ENCODE results near the gene CSTA.

Gene CSTA, protein sequence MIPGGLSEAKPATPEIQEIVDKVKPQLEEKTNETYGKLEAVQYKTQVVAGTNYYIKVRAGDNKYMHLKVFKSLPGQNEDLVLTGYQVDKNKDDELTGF

GRCh38 chr3:122324871-122325323 is at the start of gene CSTA:
Gene CSTA, plus strand, starts transcription at chr3:122325248. Its CDS starts 45 bp downstream, at chr3:122325293.
- no peaks in the 10 kb centered on the region for H3K27me3 Mint-ChIP-seq (ENCODE audit: low read depth)
- peaks cover 11% of the 10 kb centered on the region for H3K9me3 Mint-ChIP-seq
- no peak within 1 kb of the TSS for H3K4me3 Mint-ChIP-seq
- H3K27ac Mint-ChIP-seq, result no peak within 1 kb of the TSS
- H3K4me1 Mint-ChIP-seq, result no peaks in the 10 kb centered on the region
- H3K36me3 Mint-ChIP-seq (ENCODE audit: low read depth), result no peaks in the 10 kb centered on the region
- TF ChIP-seq, protein P1, sequence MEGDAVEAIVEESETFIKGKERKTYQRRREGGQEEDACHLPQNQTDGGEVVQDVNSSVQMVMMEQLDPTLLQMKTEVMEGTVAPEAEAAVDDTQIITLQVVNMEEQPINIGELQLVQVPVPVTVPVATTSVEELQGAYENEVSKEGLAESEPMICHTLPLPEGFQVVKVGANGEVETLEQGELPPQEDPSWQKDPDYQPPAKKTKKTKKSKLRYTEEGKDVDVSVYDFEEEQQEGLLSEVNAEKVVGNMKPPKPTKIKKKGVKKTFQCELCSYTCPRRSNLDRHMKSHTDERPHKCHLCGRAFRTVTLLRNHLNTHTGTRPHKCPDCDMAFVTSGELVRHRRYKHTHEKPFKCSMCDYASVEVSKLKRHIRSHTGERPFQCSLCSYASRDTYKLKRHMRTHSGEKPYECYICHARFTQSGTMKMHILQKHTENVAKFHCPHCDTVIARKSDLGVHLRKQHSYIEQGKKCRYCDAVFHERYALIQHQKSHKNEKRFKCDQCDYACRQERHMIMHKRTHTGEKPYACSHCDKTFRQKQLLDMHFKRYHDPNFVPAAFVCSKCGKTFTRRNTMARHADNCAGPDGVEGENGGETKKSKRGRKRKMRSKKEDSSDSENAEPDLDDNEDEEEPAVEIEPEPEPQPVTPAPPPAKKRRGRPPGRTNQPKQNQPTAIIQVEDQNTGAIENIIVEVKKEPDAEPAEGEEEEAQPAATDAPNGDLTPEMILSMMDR (IDR thresholded peaks at IDR 0.05; ENCODE audit: unreplicated experiment in 3 of 3), result no peak

DNA sequence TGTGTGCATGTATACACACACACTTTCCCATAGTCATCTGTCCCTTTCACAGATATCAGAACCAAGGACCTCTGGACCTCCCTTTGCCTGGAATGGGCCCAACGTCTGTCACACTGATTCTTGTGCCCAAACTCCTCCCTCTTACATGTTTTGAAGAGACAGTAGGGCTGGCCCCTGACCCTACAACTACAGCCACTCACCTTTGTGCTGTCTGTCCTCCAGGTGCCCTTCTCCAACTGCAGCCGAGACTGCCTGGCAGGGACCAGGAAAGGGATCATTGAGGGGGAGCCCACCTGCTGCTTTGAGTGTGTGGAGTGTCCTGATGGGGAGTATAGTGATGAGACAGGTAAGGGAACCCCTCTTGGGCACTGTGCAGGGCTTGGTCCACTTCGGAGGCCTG is 43.2 kb upstream of the CSTA start:
- Mint-ChIP-seq H3K9me3 (no peaks in the 10 kb centered on the region), H3K36me3 (ENCODE audit: low read depth) (no peaks in the 10 kb centered on the region), H3K4me3 (no peak overlapping the region), H3K27me3 (ENCODE audit: low read depth) (peaks cover 20% of the 10 kb centered on the region), H3K27ac (no peak overlapping the region), H3K4me1 (no peaks in the 10 kb centered on the region)
- TF ChIP-seq, protein P1 (IDR thresholded peaks at IDR 0.05; ENCODE audit: unreplicated experiment in 3 of 3), result no peak

- H3K4me1 Mint-ChIP-seq, result no peaks in the 10 kb centered on the region
- peaks cover 20% of the 10 kb centered on the region for H3K27me3 Mint-ChIP-seq (ENCODE audit: low read depth)
- no peak overlapping the region for H3K4me3 Mint-ChIP-seq
- no peak overlapping the region for H3K27ac Mint-ChIP-seq
- H3K9me3 Mint-ChIP-seq, result no peaks in the 10 kb centered on the region
- TF ChIP-seq, protein P1 (IDR thresholded peaks at IDR 0.05; ENCODE audit: unreplicated experiment in 3 of 3), result no peak
- H3K36me3 Mint-ChIP-seq (ENCODE audit: low read depth), result no peaks in the 10 kb centered on the region
Measured at GRCh38 chr3:122283796-122284445, 41.1 kb upstream of the CSTA start.

- Mint-ChIP-seq H3K9me3 (no peaks in the 10 kb centered on the region), H3K36me3 (ENCODE audit: low read depth) (no peaks in the 10 kb centered on the region), H3K4me1 (no peaks in the 10 kb centered on the region), H3K27ac (no peak overlapping the region), H3K27me3 (ENCODE audit: low read depth) (peaks cover 20% of the 10 kb centered on the region), H3K4me3 (no peak overlapping the region)
- TF ChIP-seq, protein P1 (IDR thresholded peaks at IDR 0.05; ENCODE audit: unreplicated experiment in 3 of 3), result no peak
Measured at GRCh38 chr3:122284486-122284885, 40.6 kb upstream of the CSTA start.

DNA sequence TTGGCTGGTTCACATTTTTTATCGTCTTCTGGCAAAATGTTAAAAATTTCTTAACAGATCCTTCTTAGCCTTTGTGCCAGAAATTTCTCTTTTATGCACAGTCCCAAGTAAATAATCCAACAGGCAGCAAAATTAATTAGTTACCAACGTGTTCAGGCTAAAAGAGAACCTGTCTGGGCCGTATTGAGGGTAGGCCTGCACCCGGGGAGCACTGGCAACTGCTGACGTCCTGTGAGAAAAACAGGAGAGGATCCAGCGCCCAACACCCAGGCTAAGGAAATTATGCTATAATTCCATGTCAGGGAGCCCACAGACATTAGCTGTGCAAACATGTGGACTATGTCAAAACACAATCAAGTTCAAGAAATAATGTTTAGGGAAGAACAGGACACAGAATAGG is 30.7 kb upstream of the CSTA start:
- Mint-ChIP-seq H3K27me3 (ENCODE audit: low read depth) (no peaks in the 10 kb centered on the region), H3K36me3 (ENCODE audit: low read depth) (no peaks in the 10 kb centered on the region), H3K4me1 (peaks cover 5% of the 10 kb centered on the region), H3K9me3 (no peaks in the 10 kb centered on the region), H3K4me3 (no peak overlapping the region), H3K27ac (no peak overlapping the region)
- TF ChIP-seq, protein P1 (IDR thresholded peaks at IDR 0.05; ENCODE audit: unreplicated experiment in 3 of 3), result no peak
